Liver (tissue), 9 donors: ENCODE measurements around the gene PNMA8C. TPM values are rescaled to one million over a fixed set of nuclear protein-coding genes. Genes with fewer than 3 reads are reported as not detected.

Experiments used
- DNase-seq: peaks from one replicate; pipeline ENCODE4 v3.0.0-alpha.2; 2017; ENCODE audit warnings: low spot score
- H3K27ac ChIP-seq, 2 donors: one replicate each; pipeline ENCODE4 v1.7.0; 2013; ENCODE audit warnings: inconsistent platforms in 2 of 2, low read length in 2 of 2, control low read depth in 1 of 2, low read depth in 1 of 2, mild to moderate bottlenecking in 1 of 2
- H3K27me3 ChIP-seq, 4 donors: one replicate each; pipeline versions ENCODE4 v1.6.1 to v1.7.0; 2013; ENCODE audit warnings: low read length in 3 of 4, inconsistent platforms in 1 of 4, mild to moderate bottlenecking in 1 of 4, moderate library complexity in 1 of 4; ENCODE audit not compliant: control insufficient read depth in 4 of 4, insufficient read depth in 4 of 4
- H3K36me3 ChIP-seq, 4 donors: one replicate each; pipeline versions ENCODE4 v1.6.1 to v1.7.0; 2013; ENCODE audit warnings: low read length in 3 of 4, mild to moderate bottlenecking in 3 of 4, low read depth in 1 of 4, moderate library complexity in 1 of 4; ENCODE audit not compliant: control insufficient read depth in 4 of 4, insufficient read depth in 3 of 4
- H3K4me1 ChIP-seq, 4 donors: one replicate each; pipeline versions ENCODE4 v1.6.1 to v1.7.0; 2013; ENCODE audit warnings: low read length in 3 of 4, mild to moderate bottlenecking in 3 of 4, moderate library complexity in 1 of 4; ENCODE audit not compliant: control insufficient read depth in 4 of 4, insufficient read depth in 4 of 4
- H3K4me3 ChIP-seq, 3 donors: one replicate each; pipeline versions ENCODE4 v1.6.1 to v1.7.0; 2013; ENCODE audit warnings: low read length in 3 of 3, control low read depth in 1 of 3, low read depth in 1 of 3, mild to moderate bottlenecking in 1 of 3
- H3K9ac ChIP-seq, 2 donors: one replicate each; pipeline ENCODE4 v1.7.0; 2013; ENCODE audit warnings: low read length in 2 of 2, mild to moderate bottlenecking in 2 of 2, moderate library complexity in 2 of 2, control low read depth in 1 of 2, low read depth in 1 of 2
- H3K9me3 ChIP-seq, 4 donors: one replicate each; pipeline versions ENCODE4 v1.6.1 to v1.7.0; 2013; ENCODE audit warnings: low read length in 3 of 4; ENCODE audit not compliant: control insufficient read depth in 4 of 4
- CTCF ChIP-seq: fragments of 150-350 bp; IDR thresholded peaks from 2 replicates; pipeline ENCODE4 v1.5.1; 2017; ENCODE audit warnings: improper control_type of control experiment, low read depth, low read length; ENCODE audit not compliant: missing input control
- EGR1 ChIP-seq, 2 donors: IDR thresholded peaks; 2 replicates each; pipeline ENCODE4 v1.6.1; 2016 to 2018; ENCODE audit warnings: antibody characterized with exemption in 2 of 2, low read depth in 2 of 2
- FOXA1 ChIP-seq: IDR thresholded peaks from 2 replicates; pipeline ENCODE4 v1.6.1; 2016; ENCODE audit warnings: antibody characterized with exemption
- GABPA ChIP-seq, 2 donors: IDR thresholded peaks in 1 of 2; conservative IDR thresholded peaks in 1 of 2; 2 replicates each; pipeline ENCODE4 v1.6.1; 2016; ENCODE audit warnings: antibody characterized with exemption in 2 of 2, mild to moderate bottlenecking in 1 of 2, moderate library complexity in 1 of 2
- HNF4A ChIP-seq, 2 donors: conservative IDR thresholded peaks; 2 replicates each; pipeline ENCODE4 v1.6.1; 2016; ENCODE audit warnings: antibody characterized with exemption in 2 of 2, mild to moderate bottlenecking in 2 of 2
- HNF4G ChIP-seq: IDR thresholded peaks from 2 replicates; pipeline ENCODE4 v1.6.1; 2016; ENCODE audit warnings: antibody characterized with exemption
- MAX ChIP-seq: IDR thresholded peaks from 2 replicates; pipeline ENCODE4 v1.6.1; 2016; ENCODE audit warnings: antibody characterized with exemption
- RAD21 ChIP-seq, 2 donors: IDR thresholded peaks; 2 replicates each; pipeline ENCODE4 v1.6.1; 2016; ENCODE audit warnings: antibody characterized with exemption in 2 of 2, mild to moderate bottlenecking in 2 of 2
- RXRA ChIP-seq, 2 donors: IDR thresholded peaks; 2 replicates each; pipeline ENCODE4 v1.6.1; 2017 to 2018; ENCODE audit warnings: antibody characterized with exemption in 2 of 2, mild to moderate bottlenecking in 1 of 2
- SP1 ChIP-seq: IDR thresholded peaks from 2 replicates; pipeline ENCODE4 v1.6.1; 2018; ENCODE audit warnings: antibody characterized with exemption, mild to moderate bottlenecking
- TAF1 ChIP-seq: conservative IDR thresholded peaks from 2 replicates; pipeline ENCODE4 v1.6.1; 2016; ENCODE audit warnings: antibody characterized with exemption, mild to moderate bottlenecking
- YY1 ChIP-seq: IDR thresholded peaks from 2 replicates; pipeline ENCODE4 v1.6.1; 2016; ENCODE audit warnings: antibody characterized with exemption, mild to moderate bottlenecking
- ZBTB33 ChIP-seq: IDR thresholded peaks from 2 replicates; pipeline ENCODE4 v1.6.1; 2016; ENCODE audit warnings: antibody characterized with exemption
- WGBS: extraction: QIAGEN DNeasy Blood & Tissue Kit; methylation state at CpG from one replicate; pipeline ENCODE4 v1.1.7; 2013; 5-methylcytosine and 5-hydroxymethylcytosine counted together
- polyA plus RNA-seq, 2 donors: library from polyadenylated mRNA; stranded (reverse) in 1 of 2; unstranded in 1 of 2; fragments of 200-250 nt in 1 of 2; fragments of >200 nt in 1 of 2; fragmentation: Nextera tagmentation in 1 of 2; extraction: Ambion mirVana in 1 of 2; gene quantifications; one replicate each; pipeline versions ENCODE4 v1.2.1 to v1.2.3, GENCODE V29; 2013 to 2015
- total RNA-seq, 2 donors: library from RNA; depleted of rRNA; stranded (reverse); fragments of >200 nt; gene quantifications; one replicate each; pipeline ENCODE4 v1.2.3, GENCODE V29; 2014
- TF ChIP-seq, protein P1 (sequence below): IDR thresholded peaks from 2 replicates; pipeline ENCODE4 v1.6.1; 2016; ENCODE audit warnings: antibody characterized with exemption, mild to moderate bottlenecking
- donor health status: healthy.
- donor health status: healthy.
- donor health status: healthy.
- donor health status: healthy.
- donor health status: healthy.

Gene PNMA8C
- total and polyA plus RNA-seq, 4 donors: under 0.01 TPM; not detected in 3

DNA sequence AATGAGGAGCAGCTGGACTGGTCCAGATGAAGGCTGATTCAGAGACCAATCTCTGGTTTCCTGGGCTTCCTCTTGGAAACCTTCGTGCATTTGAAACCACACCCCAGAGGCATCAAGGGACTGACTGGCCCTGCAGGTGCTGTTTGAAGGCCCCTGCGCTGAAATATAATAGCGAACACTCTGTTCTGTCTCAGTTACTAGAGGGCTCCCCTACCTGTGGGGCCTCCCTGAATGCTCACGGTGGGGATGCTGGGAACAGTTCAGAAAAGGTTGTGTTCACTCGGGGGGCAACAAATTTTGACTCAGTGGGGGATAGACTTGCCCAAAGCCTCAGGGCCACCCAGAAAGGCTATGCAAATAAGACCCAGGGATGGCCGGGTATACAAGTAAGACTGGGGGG lies 21.8 kb downstream of the PNMA8C start (continued):
- TF ChIP-seq MAX: no peak
- no peak for TF ChIP-seq CTCF
- TF ChIP-seq FOXA1: no peak

DNA sequence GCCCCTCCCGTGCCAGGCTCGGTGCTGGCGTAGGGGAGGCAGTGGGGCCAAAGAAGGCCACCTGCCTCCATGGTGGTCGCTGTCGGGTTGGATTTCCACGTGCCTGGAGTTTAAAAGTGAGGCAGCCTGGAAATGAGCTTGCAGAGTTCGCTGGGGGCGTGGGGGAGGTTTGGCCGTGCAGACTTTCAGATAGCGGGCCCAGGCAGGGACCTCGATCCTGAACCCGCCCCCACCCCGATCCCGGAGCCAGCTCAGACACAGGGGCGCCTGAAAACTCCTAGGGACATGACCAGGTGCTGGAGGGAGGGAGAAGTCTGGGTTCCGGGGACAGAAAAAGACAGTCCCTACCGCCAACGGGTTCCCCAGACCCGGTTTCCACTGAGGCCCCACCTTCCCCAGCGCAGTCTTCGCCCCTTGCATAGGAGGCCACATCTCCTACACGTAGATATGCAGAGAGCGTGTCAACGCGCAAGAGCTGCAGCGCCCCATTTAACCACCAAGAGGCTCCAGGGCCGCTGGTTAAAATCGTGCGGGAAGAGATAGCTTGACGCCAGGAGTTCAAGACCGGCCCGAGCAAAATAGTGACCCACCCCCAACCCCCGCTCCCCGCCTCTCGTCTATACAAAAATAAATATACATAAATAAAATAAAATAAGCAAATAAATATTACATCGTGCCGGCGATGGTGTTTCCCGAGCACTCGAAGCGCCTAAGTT lies 23.8 kb downstream of the PNMA8C start:
- peak overlapping the region; percentile 42 to 92 for H3K9ac ChIP-seq
- no peaks in the 10 kb centered on the region for H3K36me3 ChIP-seq
- WGBS: 21% methylated on average over 41 of the region's 41 CpGs
- peak overlapping the region; percentile 91 to 95 for H3K27ac ChIP-seq
- H3K9me3 ChIP-seq: no peaks in the 10 kb centered on the region
- H3K4me3 ChIP-seq: peak overlapping the region; percentile 59 to 83 (median 72)
- TF ChIP-seq RAD21 (IDR thresholded peaks at IDR 0.05): peak in 1 of 2 donors; percentile 20
- peak; percentile 13 for TF ChIP-seq CTCF
- no peak for TF ChIP-seq FOXA1
- peak; percentile 4 to 6 for TF ChIP-seq HNF4A (conservative IDR thresholded peaks at IDR 0.05)
- TF ChIP-seq YY1: no peak
- H3K27me3 ChIP-seq: no peaks in the 10 kb centered on the region
- DNase-seq: no peak
- peaks cover 0 to 20% (median 13%) of the 10 kb centered on the region in 4 donors for H3K4me1 ChIP-seq

DNA sequence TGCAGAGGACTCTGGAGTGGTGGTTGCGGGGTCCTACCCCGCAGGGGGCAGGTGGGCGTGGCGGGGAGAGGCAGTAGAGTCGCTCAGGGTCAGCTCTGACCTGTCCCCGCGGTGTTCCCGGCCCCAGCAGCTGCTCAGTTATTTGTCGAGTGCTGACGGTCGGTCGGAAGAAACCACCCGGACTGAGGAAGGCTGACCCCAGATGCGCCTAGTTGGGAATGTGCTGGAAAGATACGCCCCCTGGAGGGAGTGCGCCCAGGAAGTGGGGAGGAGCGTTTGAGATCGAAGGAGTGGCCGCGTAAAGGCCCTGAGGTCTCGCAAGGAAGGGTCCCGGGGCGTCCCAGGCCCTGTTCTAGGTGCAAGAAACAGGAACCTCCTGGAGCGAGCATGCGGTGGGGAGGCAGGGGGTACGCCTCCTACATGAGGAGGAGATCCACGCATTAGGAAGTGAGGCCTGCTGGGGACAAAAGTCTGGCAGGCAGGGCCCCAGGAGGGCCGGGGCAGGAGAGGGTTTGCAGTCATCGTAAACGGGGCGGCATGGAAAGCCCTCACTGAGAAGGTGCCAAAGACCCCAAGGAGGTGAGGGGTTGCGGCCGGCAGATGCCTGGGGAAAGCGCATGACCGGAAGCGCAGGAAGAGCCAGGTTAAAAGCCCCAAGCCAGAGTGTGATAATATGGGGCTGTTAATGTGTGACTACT lies 24.5 kb downstream of the PNMA8C start:
- Histone ChIP-seq H3K9ac (peak overlapping the region; percentile 8 to 92), H3K9me3 (no peaks in the 10 kb centered on the region), H3K4me3 (peak overlapping the region; percentile 59 to 83 (median 72)), H3K4me1 (peaks cover 0 to 20% (median 13%) of the 10 kb centered on the region in 4 donors), H3K27ac (peak overlapping the region; percentile 91 to 95), H3K36me3 (no peaks in the 10 kb centered on the region), H3K27me3 (no peaks in the 10 kb centered on the region)
- under 1% methylated on average over 36 of the region's 36 CpGs for WGBS
- DNase-seq: peak; percentile 60
- TF ChIP-seq ZBTB33 (no peak), HNF4G (no peak), YY1 (no peak), TAF1 (peak; percentile 17), CTCF (peak; percentile 1), MAX (peak; percentile 49), RXRA (IDR thresholded peaks at IDR 0.05) (peak; percentile 45 to 50), GABPA (IDR thresholded peaks at IDR 0.05 in 1 of 2, conservative IDR thresholded peaks at IDR 0.05 in 1 of 2) (peak; percentile 48 to 80), EGR1 (IDR thresholded peaks at IDR 0.05; ENCODE audit: low read depth in 2 of 2) (no peak), SP1 (peak; percentile 59)
- TF ChIP-seq, protein P1, sequence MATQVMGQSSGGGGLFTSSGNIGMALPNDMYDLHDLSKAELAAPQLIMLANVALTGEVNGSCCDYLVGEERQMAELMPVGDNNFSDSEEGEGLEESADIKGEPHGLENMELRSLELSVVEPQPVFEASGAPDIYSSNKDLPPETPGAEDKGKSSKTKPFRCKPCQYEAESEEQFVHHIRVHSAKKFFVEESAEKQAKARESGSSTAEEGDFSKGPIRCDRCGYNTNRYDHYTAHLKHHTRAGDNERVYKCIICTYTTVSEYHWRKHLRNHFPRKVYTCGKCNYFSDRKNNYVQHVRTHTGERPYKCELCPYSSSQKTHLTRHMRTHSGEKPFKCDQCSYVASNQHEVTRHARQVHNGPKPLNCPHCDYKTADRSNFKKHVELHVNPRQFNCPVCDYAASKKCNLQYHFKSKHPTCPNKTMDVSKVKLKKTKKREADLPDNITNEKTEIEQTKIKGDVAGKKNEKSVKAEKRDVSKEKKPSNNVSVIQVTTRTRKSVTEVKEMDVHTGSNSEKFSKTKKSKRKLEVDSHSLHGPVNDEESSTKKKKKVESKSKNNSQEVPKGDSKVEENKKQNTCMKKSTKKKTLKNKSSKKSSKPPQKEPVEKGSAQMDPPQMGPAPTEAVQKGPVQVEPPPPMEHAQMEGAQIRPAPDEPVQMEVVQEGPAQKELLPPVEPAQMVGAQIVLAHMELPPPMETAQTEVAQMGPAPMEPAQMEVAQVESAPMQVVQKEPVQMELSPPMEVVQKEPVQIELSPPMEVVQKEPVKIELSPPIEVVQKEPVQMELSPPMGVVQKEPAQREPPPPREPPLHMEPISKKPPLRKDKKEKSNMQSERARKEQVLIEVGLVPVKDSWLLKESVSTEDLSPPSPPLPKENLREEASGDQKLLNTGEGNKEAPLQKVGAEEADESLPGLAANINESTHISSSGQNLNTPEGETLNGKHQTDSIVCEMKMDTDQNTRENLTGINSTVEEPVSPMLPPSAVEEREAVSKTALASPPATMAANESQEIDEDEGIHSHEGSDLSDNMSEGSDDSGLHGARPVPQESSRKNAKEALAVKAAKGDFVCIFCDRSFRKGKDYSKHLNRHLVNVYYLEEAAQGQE: peak; percentile 54
